Psoas muscle (tissue), 8 donors: ENCODE results near the gene RIMBP2. TPM values are rescaled to one million over a fixed set of nuclear protein-coding genes. Genes with fewer than 3 reads are reported as not detected.

ENCODE experiments used
- ATAC-seq, 4 donors: fragments of 200-7000 bp; cut with Tn5 transposase; one replicate each; pipeline ENCODE4 v1.9.1; 2020; ENCODE audit warnings: moderate library complexity in 3 of 4, mild to moderate bottlenecking in 2 of 4
- DNase-seq, 2 donors: peaks; one replicate each; pipeline ENCODE4 v3.0.0-alpha.2; 2020
- H3K27ac ChIP-seq: fragments of 200-600 bp; one replicate; pipeline ENCODE4 v1.8.0; 2022
- H3K27me3 ChIP-seq, 3 donors: fragments of 200-600 bp in 1 of 3; one replicate each; pipeline versions ENCODE4 v1.6.1 to v1.8.0; 2013 to 2022; ENCODE audit warnings: low read length in 2 of 3, mild to moderate bottlenecking in 2 of 3, moderate library complexity in 1 of 3; ENCODE audit not compliant: insufficient read depth in 3 of 3
- H3K36me3 ChIP-seq, 2 donors: fragments of 200-600 bp in 1 of 2; one replicate each; pipeline versions ENCODE4 v1.6.1 to v1.8.0; 2013 to 2022; ENCODE audit warnings: low read depth in 1 of 2, mild to moderate bottlenecking in 1 of 2, moderate library complexity in 1 of 2; ENCODE audit not compliant: insufficient read depth in 1 of 2
- H3K4me1 ChIP-seq: fragments of 200-600 bp; one replicate; pipeline ENCODE4 v1.8.0; 2022
- H3K4me3 ChIP-seq: fragments of 200-600 bp; one replicate; pipeline ENCODE4 v1.8.0; 2022; ENCODE audit warnings: mild to moderate bottlenecking
- H3K9me3 ChIP-seq: fragments of 200-600 bp; one replicate; pipeline ENCODE4 v1.8.0; 2022
- WGBS, 3 donors: extraction: QIAGEN DNeasy Blood & Tissue Kit; methylation state at CpG; one replicate each; pipeline versions ENCODE4 v1.1.6 to v1.1.7; 2013; 5-methylcytosine and 5-hydroxymethylcytosine counted together
- intact Hi-C, 2 donors: fragments of 100-400 bp; cut with DNase I; formaldehyde crosslinking; loops; one replicate each; pipeline versions ENCODE4 v1.11.0 to v1.14.2; 2022
- polyA plus RNA-seq, 3 donors: library from polyadenylated mRNA; stranded (reverse); fragments of 200-250 nt; gene quantifications; one replicate each; pipeline ENCODE4 v1.2.3, GENCODE V29; 2013
- total RNA-seq, 4 donors: library from RNA; stranded (reverse); fragmentation: NEBNext Ultra II Directional in 2 of 4; extraction: Animal tissue kit (Norgen Biotek cat#: 25700) in 2 of 4; gene quantifications; one replicate each; pipeline versions ENCODE4 v1.2.1 to v1.2.4, GENCODE V29; 2021 to 2023
- TF ChIP-seq, protein P1 (sequence below): fragments of 200-600 bp; IDR thresholded peaks from one replicate; pipeline ENCODE4 v1.8.0; 2022; ENCODE audit warnings: antibody characterized with exemption
- donor health status: healthy with polysubstance abuse.
- donor health status: DM: no; HTN: no; CAD: no; lungs with moderate emphysema.
- donor health status: Bipolar disorder and iron deficiency.
- donor health status: healthy.
- donor health status: DM: yes; HTN: yes; CAD: no.
- donor health status: DM: no; HTN: no; CAD: no.
- donor health status: DM: no; HTN: no; CAD: no.
- donor health status: DM: yes; HTN: yes; CAD: no.

RIMBP2 gene
- total and polyA plus RNA-seq, 7 donors, result 0.05 to 1.2 (median 0.21) TPM

GRCh38 chr12:130353081-130353480 lies 363.0 kb downstream of the RIMBP2 start:
- no peaks in the 10 kb centered on the region for H3K9me3 ChIP-seq
- peaks cover 3 to 7% (median 6%) of the 10 kb centered on the region in 3 donors for H3K27me3 ChIP-seq
- no peak overlapping the region for H3K27ac ChIP-seq
- ATAC-seq (no peak), DNase-seq (no peak)
- no peak overlapping the region for H3K4me3 ChIP-seq
- no peaks in the 10 kb centered on the region for H3K4me1 ChIP-seq
- intact Hi-C loops, result no loop called here
- TF ChIP-seq, protein P1, sequence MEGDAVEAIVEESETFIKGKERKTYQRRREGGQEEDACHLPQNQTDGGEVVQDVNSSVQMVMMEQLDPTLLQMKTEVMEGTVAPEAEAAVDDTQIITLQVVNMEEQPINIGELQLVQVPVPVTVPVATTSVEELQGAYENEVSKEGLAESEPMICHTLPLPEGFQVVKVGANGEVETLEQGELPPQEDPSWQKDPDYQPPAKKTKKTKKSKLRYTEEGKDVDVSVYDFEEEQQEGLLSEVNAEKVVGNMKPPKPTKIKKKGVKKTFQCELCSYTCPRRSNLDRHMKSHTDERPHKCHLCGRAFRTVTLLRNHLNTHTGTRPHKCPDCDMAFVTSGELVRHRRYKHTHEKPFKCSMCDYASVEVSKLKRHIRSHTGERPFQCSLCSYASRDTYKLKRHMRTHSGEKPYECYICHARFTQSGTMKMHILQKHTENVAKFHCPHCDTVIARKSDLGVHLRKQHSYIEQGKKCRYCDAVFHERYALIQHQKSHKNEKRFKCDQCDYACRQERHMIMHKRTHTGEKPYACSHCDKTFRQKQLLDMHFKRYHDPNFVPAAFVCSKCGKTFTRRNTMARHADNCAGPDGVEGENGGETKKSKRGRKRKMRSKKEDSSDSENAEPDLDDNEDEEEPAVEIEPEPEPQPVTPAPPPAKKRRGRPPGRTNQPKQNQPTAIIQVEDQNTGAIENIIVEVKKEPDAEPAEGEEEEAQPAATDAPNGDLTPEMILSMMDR, result no peak
- H3K36me3 ChIP-seq, result no peaks in the 10 kb centered on the region

DNA sequence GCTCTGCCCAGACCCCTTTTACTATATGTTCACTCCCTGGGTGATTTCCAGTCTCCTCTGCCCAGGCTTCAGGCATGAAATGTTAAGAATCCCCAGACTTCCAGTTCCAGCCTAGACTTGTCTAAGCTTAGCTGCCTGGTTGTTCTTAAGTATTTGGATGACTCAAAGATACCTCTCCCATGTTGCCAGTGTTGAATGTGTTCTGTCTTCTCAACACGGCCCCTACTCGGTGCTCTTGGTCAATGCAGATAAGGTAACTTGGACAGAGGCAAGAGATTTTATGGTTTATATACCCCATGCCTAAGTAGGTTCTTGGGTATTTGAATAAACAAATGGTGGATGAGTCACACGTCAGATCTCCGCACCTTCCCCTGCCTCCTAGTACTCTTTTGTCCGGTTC lies 364.8 kb downstream of the RIMBP2 start:
- DNase-seq, result no peak
- intact Hi-C loops, result no loop called here
- Histone ChIP-seq H3K4me1 (no peaks in the 10 kb centered on the region), H3K9me3 (no peaks in the 10 kb centered on the region), H3K27ac (no peak overlapping the region), H3K36me3 (no peaks in the 10 kb centered on the region), H3K27me3 (peaks cover 0 to 8% (median 2%) of the 10 kb centered on the region in 3 donors), H3K4me3 (no peak overlapping the region)
- no peak for ATAC-seq
- TF ChIP-seq, protein P1, result no peak
- 80 to 89% (median 82%) methylated on average over 5 of the region's 5 CpGs for WGBS, 3 donors

DNA sequence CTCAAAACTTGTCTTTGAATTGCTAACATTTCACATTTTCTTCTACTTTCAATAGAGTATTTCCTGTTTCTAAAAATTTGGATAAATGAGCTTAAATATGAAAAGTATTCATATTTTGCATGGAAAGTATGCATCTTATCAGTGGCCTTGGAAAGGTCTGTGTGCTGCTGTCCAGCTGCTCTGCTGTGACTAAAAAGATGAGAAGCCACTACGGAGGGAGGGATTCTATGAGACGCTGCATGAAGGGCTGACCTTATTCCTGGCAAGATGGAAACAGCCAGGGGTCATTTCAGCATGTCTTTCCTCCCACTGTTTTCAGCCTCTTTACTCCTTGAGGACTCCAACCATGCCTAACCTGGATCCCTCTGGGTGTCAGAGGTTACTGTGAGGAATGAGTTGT lies 365.4 kb downstream of the RIMBP2 start:
- no peaks in the 10 kb centered on the region for H3K4me1 ChIP-seq
- no peaks in the 10 kb centered on the region for H3K36me3 ChIP-seq
- intact Hi-C loops, result no loop called here
- TF ChIP-seq, protein P1, result no peak
- no peak for ATAC-seq
- H3K27me3 ChIP-seq, result peaks cover 0 to 9% (median 2%) of the 10 kb centered on the region in 3 donors
- no peak for DNase-seq
- H3K4me3 ChIP-seq, result no peak overlapping the region
- no peak overlapping the region for H3K27ac ChIP-seq
- H3K9me3 ChIP-seq, result no peaks in the 10 kb centered on the region
- WGBS, 3 donors, result 21 to 30% (median 23%) methylated on average over 2 of the region's 2 CpGs

GRCh38 chr12:130347588-130347987 lies 368.5 kb downstream of the RIMBP2 start:
- Histone ChIP-seq H3K27ac (no peak overlapping the region), H3K27me3 (peaks cover 1 to 5% (median 2%) of the 10 kb centered on the region in 3 donors), H3K36me3 (no peaks in the 10 kb centered on the region), H3K4me1 (no peaks in the 10 kb centered on the region), H3K4me3 (no peak overlapping the region), H3K9me3 (no peaks in the 10 kb centered on the region)
- no peak for DNase-seq
- TF ChIP-seq, protein P1, result no peak
- intact Hi-C loops, result no loop called here
- 23 to 72% (median 44%) methylated on average over 7 of the region's 7 CpGs for WGBS, 3 donors
- ATAC-seq, result no peak

Other genes with a start within 250 kb of the RIMBP2 start
- gene STX2, start 123.0 kb upstream of the RIMBP2 start, total RNA-seq, result 1 to 10 TPM; 5.5 to 7.2 (median 6.2) TPM
- 10 to 100 TPM in 1 of 3 donors, 1 to 10 TPM in 2; 5.4 to 11.3 (median 8.4) TPM for gene STX2, start 123.0 kb upstream of the RIMBP2 start, polyA plus RNA-seq
- 100 to 1,000 TPM; 338 to 721 (median 445) TPM for gene RAN, start 155.8 kb upstream of the RIMBP2 start, total RNA-seq
- gene RAN, start 155.8 kb upstream of the RIMBP2 start, polyA plus RNA-seq, result 1,000 to 10,000 TPM in 1 of 3 donors, 100 to 1,000 TPM in 2; 302 to 1,341 (median 369) TPM
- gene ADGRD1, start 237.6 kb upstream of the RIMBP2 start, total RNA-seq, result 10 to 100 TPM in 2 of 4 donors, 1 to 10 TPM in 2; 2.1 to 11.6 (median 9.4) TPM
- gene ADGRD1, start 237.6 kb upstream of the RIMBP2 start, polyA plus RNA-seq, result 1 to 10 TPM; 3.2 to 3.6 (median 3.3) TPM